Hepatocyte (in vitro differentiated cells): ENCODE data around the gene NENF. TPM values are rescaled to one million over a fixed set of nuclear protein-coding genes. Genes with fewer than 3 reads are reported as not detected.

Experiments
- DNase-seq: peaks from one replicate; pipeline ENCODE4 v3.0.0-alpha.2; 2016; ENCODE audit warnings: low spot score
- H2AFZ ChIP-seq: fragments of 200-600 bp; sonication (generic); 2 replicates; pipeline ENCODE4 v1.6.0; 2016; ENCODE audit warnings: antibody characterized with exemption, mild to moderate bottlenecking
- H3K27ac ChIP-seq: fragments of 200-600 bp; sonication (generic); 2 replicates; pipeline ENCODE4 v1.5.1; 2016; ENCODE audit warnings: mild to moderate bottlenecking
- H3K27me3 ChIP-seq: fragments of 200-600 bp; sonication (generic); 2 replicates; pipeline ENCODE4 v1.6.1; 2016
- H3K36me3 ChIP-seq: fragments of 200-600 bp; sonication (generic); replicated peaks from 2 replicates; pipeline ENCODE4 v1.5.1; 2016; ENCODE audit warnings: low read depth; ENCODE audit not compliant: insufficient read depth
- H3K4me1 ChIP-seq: fragments of 200-600 bp; sonication (generic); 2 replicates; pipeline ENCODE4 v1.5.1; 2016; ENCODE audit warnings: mild to moderate bottlenecking, moderate library complexity; ENCODE audit not compliant: insufficient read depth
- H3K4me2 ChIP-seq: fragments of 200-600 bp; sonication (generic); 2 replicates; pipeline ENCODE4 v1.6.0; 2016
- H3K4me3 ChIP-seq: fragments of 200-600 bp; sonication (generic); 2 replicates; pipeline ENCODE4 v1.5.1; 2016; ENCODE audit warnings: mild to moderate bottlenecking
- H3K79me2 ChIP-seq: fragments of 200-600 bp; sonication (generic); 2 replicates; pipeline ENCODE4 v1.6.0; 2017; ENCODE audit warnings: mild to moderate bottlenecking
- H3K9me2 ChIP-seq: fragments of 200-600 bp; sonication (generic); replicated peaks from 2 replicates; pipeline ENCODE4 v1.6.0; 2017; ENCODE audit warnings: mild to moderate bottlenecking; ENCODE audit not compliant: insufficient read depth
- H3K9me3 ChIP-seq: fragments of 200-600 bp; sonication (generic); 2 replicates; pipeline ENCODE4 v1.5.1; 2016; ENCODE audit warnings: low read depth, mild to moderate bottlenecking
- H4K20me1 ChIP-seq: fragments of 200-600 bp; sonication (generic); 2 replicates; pipeline ENCODE4 v1.6.0; 2016; ENCODE audit warnings: mild to moderate bottlenecking; ENCODE audit not compliant: insufficient read depth, poor library complexity, severe bottlenecking
- EZH2 ChIP-seq: fragments of 200-600 bp; sonication (generic); IDR thresholded peaks from 2 replicates; pipeline ENCODE4 v1.6.1; 2016; ENCODE audit warnings: antibody characterized with exemption, mild to moderate bottlenecking, borderline replicate concordance
- EZH2phosphoT487 ChIP-seq: fragments of 200-600 bp; sonication (generic); IDR thresholded peaks from one replicate; pipeline ENCODE4 v1.6.1; 2018; ENCODE audit warnings: antibody characterized with exemption, mild to moderate bottlenecking, low read depth, moderate library complexity; ENCODE audit not compliant: unreplicated experiment, severe bottlenecking
- WGBS: methylation state at CpG from one replicate; pipeline ENCODE4 v1.1.6; 2016; ENCODE audit warnings: low lambda C conversion rate; ENCODE audit errors: missing lambda C conversion rate; 5-methylcytosine and 5-hydroxymethylcytosine counted together
- polyA plus RNA-seq: library from polyadenylated mRNA; unstranded; fragments of >200 nt; fragmentation: Nextera tagmentation; extraction: Ambion mirVana; gene quantifications from 2 replicates; pipeline ENCODE4 v1.2.1, GENCODE V29; 2016
- total RNA-seq: library from RNA; depleted of rRNA; stranded (reverse); fragments of >200 nt; gene quantifications from 2 replicates; pipeline ENCODE4 v1.2.3, GENCODE V29; 2014
- TF ChIP-seq, protein P1 (sequence below): fragments of 200-600 bp; sonication (generic); IDR thresholded peaks from 2 replicates; pipeline ENCODE4 v1.5.1; 2016; ENCODE audit warnings: antibody characterized with exemption, mild to moderate bottlenecking; ENCODE audit not compliant: poor library complexity

The NENF gene
- total and polyA plus RNA-seq, 2 experiments from 2014 or later: 52.3 to 115 TPM

DNA sequence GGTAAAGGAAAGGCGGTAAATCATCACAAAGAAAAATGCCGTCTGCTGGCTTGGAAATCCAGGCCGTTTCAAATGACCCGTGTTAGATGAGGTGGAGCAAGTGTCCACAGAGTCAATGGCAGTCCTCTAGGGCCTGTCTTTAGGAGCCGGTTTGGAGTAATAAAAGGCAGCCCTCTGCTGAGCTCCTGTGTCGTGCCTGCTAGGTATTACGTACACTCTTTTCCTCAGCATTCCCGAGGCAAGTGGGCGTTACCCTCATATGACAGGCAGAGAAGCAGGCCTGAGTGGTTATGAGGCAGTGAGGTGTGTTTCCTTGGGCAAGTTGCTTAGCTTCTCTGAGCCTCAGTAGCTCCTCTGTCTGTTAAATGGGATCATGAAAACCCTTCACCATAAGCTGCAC, 7.7 kb downstream of the NENF start:
- WGBS: 69% methylated on average over 9 of the region's 9 CpGs
- TF ChIP-seq EZH2phosphoT487 (no peak), EZH2 (no peak)
- TF ChIP-seq, protein P1, sequence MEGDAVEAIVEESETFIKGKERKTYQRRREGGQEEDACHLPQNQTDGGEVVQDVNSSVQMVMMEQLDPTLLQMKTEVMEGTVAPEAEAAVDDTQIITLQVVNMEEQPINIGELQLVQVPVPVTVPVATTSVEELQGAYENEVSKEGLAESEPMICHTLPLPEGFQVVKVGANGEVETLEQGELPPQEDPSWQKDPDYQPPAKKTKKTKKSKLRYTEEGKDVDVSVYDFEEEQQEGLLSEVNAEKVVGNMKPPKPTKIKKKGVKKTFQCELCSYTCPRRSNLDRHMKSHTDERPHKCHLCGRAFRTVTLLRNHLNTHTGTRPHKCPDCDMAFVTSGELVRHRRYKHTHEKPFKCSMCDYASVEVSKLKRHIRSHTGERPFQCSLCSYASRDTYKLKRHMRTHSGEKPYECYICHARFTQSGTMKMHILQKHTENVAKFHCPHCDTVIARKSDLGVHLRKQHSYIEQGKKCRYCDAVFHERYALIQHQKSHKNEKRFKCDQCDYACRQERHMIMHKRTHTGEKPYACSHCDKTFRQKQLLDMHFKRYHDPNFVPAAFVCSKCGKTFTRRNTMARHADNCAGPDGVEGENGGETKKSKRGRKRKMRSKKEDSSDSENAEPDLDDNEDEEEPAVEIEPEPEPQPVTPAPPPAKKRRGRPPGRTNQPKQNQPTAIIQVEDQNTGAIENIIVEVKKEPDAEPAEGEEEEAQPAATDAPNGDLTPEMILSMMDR: no peak
- H3K79me2 ChIP-seq: peaks cover 18% of the 10 kb centered on the region
- H3K27me3 ChIP-seq: no peaks in the 10 kb centered on the region
- no peaks in the 10 kb centered on the region for H3K9me2 ChIP-seq
- H4K20me1 ChIP-seq: no peaks in the 10 kb centered on the region
- H3K4me2 ChIP-seq: no peak overlapping the region
- no peak overlapping the region for H2AFZ ChIP-seq
- H3K4me1 ChIP-seq: no peaks in the 10 kb centered on the region
- no peak overlapping the region for H3K4me3 ChIP-seq
- H3K36me3 ChIP-seq: no peaks in the 10 kb centered on the region
- DNase-seq: no peak
- no peak overlapping the region for H3K27ac ChIP-seq
- H3K9me3 ChIP-seq: no peaks in the 10 kb centered on the region

DNA sequence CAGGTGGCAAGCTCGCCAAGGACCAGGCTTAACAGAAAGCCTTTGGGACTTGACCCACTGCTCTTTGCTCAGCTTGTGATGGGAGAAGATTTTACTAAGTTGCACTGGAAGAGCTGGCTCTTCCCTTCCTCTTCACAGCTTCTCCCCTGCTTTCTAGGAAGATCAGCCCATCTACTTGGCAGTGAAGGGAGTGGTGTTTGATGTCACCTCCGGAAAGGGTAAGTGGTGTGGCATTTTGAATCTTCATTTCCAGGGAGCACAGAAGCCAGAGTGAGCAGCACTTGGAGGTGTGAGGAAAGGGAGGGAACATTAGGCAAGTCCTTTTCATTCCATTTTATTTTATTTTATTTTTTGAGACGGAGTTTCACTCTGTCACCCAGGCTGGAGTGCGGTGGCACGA, 9.7 kb downstream of the NENF start:
- H3K4me1 ChIP-seq: no peaks in the 10 kb centered on the region
- TF ChIP-seq EZH2phosphoT487: no peak
- TF ChIP-seq EZH2: no peak
- TF ChIP-seq, protein P1: no peak
- no peak overlapping the region for H3K27ac ChIP-seq
- no peak overlapping the region for H3K4me3 ChIP-seq
- H3K9me3 ChIP-seq: no peaks in the 10 kb centered on the region
- DNase-seq: no peak
- H3K27me3 ChIP-seq: no peaks in the 10 kb centered on the region
- no peak overlapping the region for H3K4me2 ChIP-seq
- peaks cover 12% of the 10 kb centered on the region for H3K79me2 ChIP-seq
- 97% methylated on average over 5 of the region's 5 CpGs for WGBS
- no peak overlapping the region for H2AFZ ChIP-seq
- H3K9me2 ChIP-seq: no peaks in the 10 kb centered on the region
- no peaks in the 10 kb centered on the region for H4K20me1 ChIP-seq
- H3K36me3 ChIP-seq: no peaks in the 10 kb centered on the region

DNA sequence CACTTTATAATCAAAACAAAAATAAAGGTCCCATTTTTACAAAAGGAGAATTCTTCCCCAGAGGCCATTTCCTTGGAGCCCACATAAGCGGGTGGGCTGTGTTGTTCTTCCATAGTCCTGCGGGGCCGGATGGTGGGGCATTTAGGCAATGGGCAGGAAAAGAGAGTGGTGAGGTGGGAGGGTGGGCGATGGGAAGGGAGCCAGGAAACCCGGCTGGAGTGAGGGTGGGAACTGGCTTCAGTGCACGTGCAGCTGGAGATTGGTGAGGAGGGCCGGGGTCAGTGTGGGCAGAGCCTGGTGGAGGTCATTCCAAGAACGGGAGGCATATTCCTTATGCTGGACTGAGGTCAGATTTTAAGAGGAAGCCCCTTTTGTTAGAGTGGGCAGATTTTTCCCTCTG, 13.6 kb downstream of the NENF start:
- Histone ChIP-seq H3K4me3 (no peak overlapping the region), H3K9me2 (no peaks in the 10 kb centered on the region), H2AFZ (no peak overlapping the region), H3K27me3 (no peaks in the 10 kb centered on the region), H3K4me2 (no peak overlapping the region), H3K27ac (no peak overlapping the region), H3K4me1 (no peaks in the 10 kb centered on the region), H3K36me3 (no peaks in the 10 kb centered on the region), H3K79me2 (peaks cover 4% of the 10 kb centered on the region), H4K20me1 (no peaks in the 10 kb centered on the region), H3K9me3 (no peaks in the 10 kb centered on the region)
- 96% methylated on average over 8 of the region's 8 CpGs for WGBS
- no peak for DNase-seq
- TF ChIP-seq, protein P1: no peak
- TF ChIP-seq EZH2phosphoT487 (no peak), EZH2 (no peak)

DNA sequence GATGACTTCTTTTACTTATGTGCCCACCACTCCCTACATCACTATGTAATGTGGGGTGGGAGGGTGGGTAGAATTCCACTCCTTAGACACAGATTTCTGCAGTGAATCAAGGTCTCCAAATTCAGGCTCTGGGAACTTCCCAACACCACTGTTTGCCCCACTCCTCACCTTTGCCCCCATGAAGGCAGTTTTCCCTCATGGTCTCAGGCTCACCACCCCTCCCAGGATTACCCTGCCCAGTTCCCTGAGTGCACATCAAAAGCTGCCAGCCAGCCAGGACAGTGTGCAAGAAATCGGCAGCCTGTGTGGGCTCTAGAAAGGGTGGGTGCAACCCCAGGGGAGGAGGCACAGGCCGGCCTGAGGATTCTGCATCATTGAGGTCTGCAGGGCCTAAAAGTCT, 14.8 kb downstream of the NENF start:
- Histone ChIP-seq H3K4me3 (no peak overlapping the region), H3K4me2 (no peak overlapping the region), H3K27ac (no peak overlapping the region), H3K4me1 (no peaks in the 10 kb centered on the region), H3K36me3 (no peaks in the 10 kb centered on the region), H2AFZ (no peak overlapping the region), H3K27me3 (no peaks in the 10 kb centered on the region), H3K9me3 (no peaks in the 10 kb centered on the region), H3K79me2 (no peaks in the 10 kb centered on the region), H3K9me2 (no peaks in the 10 kb centered on the region), H4K20me1 (no peaks in the 10 kb centered on the region)
- TF ChIP-seq EZH2 (no peak), EZH2phosphoT487 (no peak)
- TF ChIP-seq, protein P1: no peak
- no peak for DNase-seq
- 85% methylated on average over 2 of the region's 2 CpGs for WGBS
